SK-N-MC (cell line): Measurements from ENCODE around the gene BACE2.
"Not testable (repeated sequence)": the region's sequence is repeated elsewhere in the genome, so short reads cannot be mapped to it uniquely, and the experiment has no call there.

Experiments
- EZH2 ChIP-seq: fragments of 200-600 bp; sonication (generic); IDR thresholded peaks from one replicate; pipeline ENCODE4 v1.6.1; 2017; ENCODE audit warnings: antibody characterized with exemption
- POLR2AphosphoS5 ChIP-seq: IDR thresholded peaks from 2 replicates; pipeline ENCODE4 v1.6.1; 2012; ENCODE audit warnings: mild to moderate bottlenecking, low read depth, low read length, borderline replicate concordance

GRCh38 chr21:41313285-41314164 is 145.6 kb downstream of the BACE2 start:
- not testable (repeated sequence) for TF ChIP-seq EZH2, POLR2AphosphoS5
